Sigmoid colon (tissue), 7 donors: ENCODE results near the gene BAG1. TPM values are rescaled to one million over a fixed set of nuclear protein-coding genes. Genes with fewer than 3 reads are reported as not detected.

Experiments used
- DNase-seq: peaks from one replicate; pipeline ENCODE4 v3.0.0-alpha.2; 2019
- H3K27ac ChIP-seq, 4 donors: fragments of 200-600 bp; sonication (generic); one replicate each; pipeline ENCODE4 v1.5.1; 2016 to 2019; ENCODE audit warnings: mild to moderate bottlenecking in 1 of 4
- H3K27me3 ChIP-seq, 3 donors: fragments of 200-600 bp; sonication (generic); one replicate each; pipeline ENCODE4 v1.5.1; 2019; ENCODE audit warnings: mild to moderate bottlenecking in 1 of 3
- H3K36me3 ChIP-seq, 4 donors: fragments of 200-600 bp; sonication (generic); one replicate each; pipeline ENCODE4 v1.5.1; 2016 to 2019
- H3K4me1 ChIP-seq, 4 donors: fragments of 200-600 bp; sonication (generic); one replicate each; pipeline ENCODE4 v1.5.1; 2017 to 2019
- H3K4me3 ChIP-seq, 4 donors: fragments of 200-600 bp; sonication (generic); one replicate each; pipeline ENCODE4 v1.5.1; 2017 to 2019; ENCODE audit warnings: mild to moderate bottlenecking in 2 of 4, moderate library complexity in 1 of 4
- H3K9me3 ChIP-seq, 4 donors: fragments of 200-600 bp in 3 of 4; sonication (generic) in 3 of 4; one replicate each; pipeline versions ENCODE4 v1.5.1 to v1.6.1; 2013 to 2019
- EP300 ChIP-seq, 4 donors: sonication (generic); formaldehyde crosslinking; IDR thresholded peaks; one replicate each; pipeline ENCODE4 v1.6.1; 2017; ENCODE audit warnings: antibody characterized with exemption in 4 of 4
- POLR2A ChIP-seq, 2 donors: fragments of 450-650 bp; IDR thresholded peaks; one replicate each; pipeline ENCODE4 v1.6.1; 2016; ENCODE audit warnings: antibody characterized with exemption in 2 of 2, mild to moderate bottlenecking in 2 of 2, moderate library complexity in 2 of 2
- POLR2AphosphoS5 ChIP-seq, 4 donors: sonication (generic); formaldehyde crosslinking; IDR thresholded peaks; one replicate each; pipeline ENCODE4 v1.6.1; 2017; ENCODE audit warnings: antibody characterized with exemption in 4 of 4
- WGBS, 2 donors: extraction: QIAGEN DNeasy Blood & Tissue Kit; methylation state at CpG; one replicate each; pipeline ENCODE4 v1.1.7; 2013; 5-methylcytosine and 5-hydroxymethylcytosine counted together
- intact Hi-C: fragments of 100-400 bp; cut with DNase I; formaldehyde crosslinking; loops from one replicate; pipeline ENCODE4 v1.15.1; 2023
- polyA plus RNA-seq, 3 donors: library from polyadenylated mRNA; stranded (reverse); fragments of 200-250 nt; gene quantifications; one replicate each; pipeline ENCODE4 v1.2.3, GENCODE V29; 2013
- total RNA-seq, 4 donors: library from RNA; depleted of rRNA; stranded (reverse); fragments of >200 nt; gene quantifications; one replicate each; pipeline ENCODE4 v1.1.0, GENCODE V29; 2016
- TF ChIP-seq, protein P1 (sequence below), 4 experiments: fragments of 450-650 bp in 3 of 4; fragments of 200-600 bp in 1 of 4; IDR thresholded peaks; one replicate each; pipeline ENCODE4 v1.5.1; 2016 to 2019; ENCODE audit warnings: antibody characterized with exemption in 4 of 4, mild to moderate bottlenecking in 3 of 4, moderate library complexity in 2 of 4
- donor health status: healthy with polysubstance abuse.
- donor health status: Bipolar disorder and iron deficiency.
- donor health status: healthy.

The BAG1 gene
- total and polyA plus RNA-seq, 7 donors: 93.3 to 243 (median 160) TPM

DNA sequence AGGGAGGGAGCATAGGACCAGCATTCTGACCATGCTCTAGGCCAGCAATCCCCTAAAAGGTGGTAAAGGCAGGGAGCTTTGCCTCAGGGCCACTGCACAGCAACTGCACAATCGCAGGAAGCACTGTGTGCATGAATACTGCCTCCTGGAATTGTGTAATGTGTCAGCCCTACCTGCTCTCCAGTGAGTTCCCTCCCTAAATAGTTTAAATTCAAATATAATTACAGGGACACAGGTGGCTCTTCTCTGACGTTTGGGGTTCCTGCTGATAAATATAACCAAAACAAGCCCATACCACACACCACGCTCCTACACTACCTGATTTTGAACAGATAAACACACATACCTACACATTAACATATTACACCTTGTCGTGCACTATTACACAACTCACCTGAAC is 9.0 kb downstream of the BAG1 start:
- intact Hi-C loops: no loop called here
- WGBS, 2 donors: 87 to 90% methylated on average over 4 of the region's 4 CpGs
- peaks cover 29 to 90% (median 66%) of the 10 kb centered on the region in 4 donors for H3K36me3 ChIP-seq

DNA sequence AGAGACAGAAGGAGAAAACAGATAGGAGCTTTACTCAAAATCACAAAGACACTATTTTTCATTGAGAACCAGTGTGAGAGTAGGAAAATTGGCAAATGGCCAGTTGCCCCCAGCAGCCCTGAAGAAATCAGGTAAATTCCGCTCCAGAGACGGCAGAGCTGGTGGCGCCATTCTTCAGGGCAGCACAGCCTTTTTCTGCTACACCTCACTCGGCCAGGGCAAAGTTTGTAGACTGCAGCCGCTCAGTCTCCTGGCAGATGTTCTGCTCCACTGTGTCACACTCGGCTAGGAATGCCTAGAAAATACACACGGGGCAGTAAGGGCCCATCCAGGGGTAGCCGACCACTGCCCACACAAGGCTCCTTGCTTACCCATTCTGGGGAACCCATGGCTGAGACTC is 9.5 kb downstream of the BAG1 start:
- DNase-seq: no peak
- H3K36me3 ChIP-seq: peaks cover 29 to 85% (median 61%) of the 10 kb centered on the region in 4 donors

More for the DNA sequence above, 9.0 kb downstream of the BAG1 start:
- no peak for DNase-seq
- Histone ChIP-seq H3K27ac (no peak overlapping the region), H3K4me3 (no peak overlapping the region), H3K4me1 (no peaks in the 10 kb centered on the region), H3K9me3 (no peaks in the 10 kb centered on the region), H3K27me3 (no peaks in the 10 kb centered on the region)
- TF ChIP-seq EP300 (IDR thresholded peaks at IDR 0.05) (no peak), POLR2A (IDR thresholded peaks at IDR 0.05) (no peak), POLR2AphosphoS5 (IDR thresholded peaks at IDR 0.05) (no peak)
- TF ChIP-seq, protein P1, sequence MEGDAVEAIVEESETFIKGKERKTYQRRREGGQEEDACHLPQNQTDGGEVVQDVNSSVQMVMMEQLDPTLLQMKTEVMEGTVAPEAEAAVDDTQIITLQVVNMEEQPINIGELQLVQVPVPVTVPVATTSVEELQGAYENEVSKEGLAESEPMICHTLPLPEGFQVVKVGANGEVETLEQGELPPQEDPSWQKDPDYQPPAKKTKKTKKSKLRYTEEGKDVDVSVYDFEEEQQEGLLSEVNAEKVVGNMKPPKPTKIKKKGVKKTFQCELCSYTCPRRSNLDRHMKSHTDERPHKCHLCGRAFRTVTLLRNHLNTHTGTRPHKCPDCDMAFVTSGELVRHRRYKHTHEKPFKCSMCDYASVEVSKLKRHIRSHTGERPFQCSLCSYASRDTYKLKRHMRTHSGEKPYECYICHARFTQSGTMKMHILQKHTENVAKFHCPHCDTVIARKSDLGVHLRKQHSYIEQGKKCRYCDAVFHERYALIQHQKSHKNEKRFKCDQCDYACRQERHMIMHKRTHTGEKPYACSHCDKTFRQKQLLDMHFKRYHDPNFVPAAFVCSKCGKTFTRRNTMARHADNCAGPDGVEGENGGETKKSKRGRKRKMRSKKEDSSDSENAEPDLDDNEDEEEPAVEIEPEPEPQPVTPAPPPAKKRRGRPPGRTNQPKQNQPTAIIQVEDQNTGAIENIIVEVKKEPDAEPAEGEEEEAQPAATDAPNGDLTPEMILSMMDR (IDR thresholded peaks at IDR 0.05): no peak

DNA sequence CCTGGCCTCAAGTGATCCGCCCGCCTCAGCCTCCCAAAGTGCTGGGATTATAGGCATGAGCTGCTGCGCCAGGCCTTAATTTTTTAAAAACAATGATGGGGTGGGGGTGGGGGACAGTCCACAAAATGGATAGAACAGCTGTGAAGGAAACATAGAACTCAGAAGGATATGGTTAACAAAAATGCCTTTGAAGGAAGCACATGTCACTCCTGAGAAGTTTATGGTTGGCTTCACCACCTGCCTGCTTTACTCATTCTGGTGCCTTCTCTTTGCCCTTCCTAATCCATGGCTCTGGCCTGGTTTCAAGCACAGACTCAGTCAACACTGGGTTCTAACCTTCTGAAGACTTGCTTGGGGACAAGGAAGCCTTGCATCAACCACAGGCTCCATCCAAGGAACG is 10.3 kb downstream of the BAG1 start:
- Histone ChIP-seq H3K9me3 (no peaks in the 10 kb centered on the region), H3K4me1 (no peaks in the 10 kb centered on the region), H3K4me3 (no peak overlapping the region), H3K27me3 (no peaks in the 10 kb centered on the region), H3K27ac (no peak overlapping the region), H3K36me3 (peaks cover 29 to 79% (median 55%) of the 10 kb centered on the region in 4 donors)
- WGBS, 2 donors: 96 to 98% methylated on average over 4 of the region's 4 CpGs
- intact Hi-C loops: no loop called here
- no peak for DNase-seq
- no peak for TF ChIP-seq POLR2AphosphoS5 (IDR thresholded peaks at IDR 0.05)
- TF ChIP-seq, protein P1 (IDR thresholded peaks at IDR 0.05): no peak
- TF ChIP-seq EP300 (IDR thresholded peaks at IDR 0.05): no peak
- TF ChIP-seq POLR2A (IDR thresholded peaks at IDR 0.05): no peak

More for the DNA sequence above, 9.5 kb downstream of the BAG1 start:
- H3K27ac ChIP-seq: no peak overlapping the region
- intact Hi-C loops: no loop called here
- H3K4me1 ChIP-seq: no peaks in the 10 kb centered on the region
- no peaks in the 10 kb centered on the region for H3K27me3 ChIP-seq
- TF ChIP-seq EP300 (IDR thresholded peaks at IDR 0.05): no peak
- TF ChIP-seq, protein P1 (IDR thresholded peaks at IDR 0.05): no peak
- no peak for TF ChIP-seq POLR2AphosphoS5 (IDR thresholded peaks at IDR 0.05)
- TF ChIP-seq POLR2A (IDR thresholded peaks at IDR 0.05): no peak
- 94 to 96% methylated on average over 8 of the region's 8 CpGs for WGBS, 2 donors
- no peaks in the 10 kb centered on the region for H3K9me3 ChIP-seq
- no peak overlapping the region for H3K4me3 ChIP-seq

DNA sequence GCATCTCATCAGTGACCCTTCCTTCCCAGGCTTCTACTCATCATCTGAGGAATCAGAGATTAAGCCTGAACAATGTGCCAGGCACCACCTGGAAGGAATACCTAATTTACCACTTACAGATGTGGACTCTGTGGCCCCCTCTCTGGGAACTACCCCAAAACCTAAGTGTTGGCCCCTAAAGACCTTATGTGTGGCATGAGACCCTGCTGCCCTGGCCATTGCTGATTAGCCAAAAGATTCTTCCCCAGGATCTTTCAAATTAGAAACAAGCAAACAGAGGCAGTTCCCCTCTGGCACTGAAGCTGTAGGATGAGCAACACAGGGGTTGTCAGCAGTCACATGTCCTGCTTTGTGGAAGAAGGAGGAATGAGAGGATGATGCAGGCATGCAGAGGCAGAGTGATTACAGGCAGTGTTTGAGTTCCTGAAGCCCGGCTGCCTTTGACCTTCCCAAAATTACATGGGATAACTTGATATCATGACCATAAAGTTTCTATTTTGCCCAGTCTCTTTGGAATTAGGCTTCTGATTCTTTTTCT is 14.0 kb downstream of the BAG1 start:
- H3K9me3 ChIP-seq: no peaks in the 10 kb centered on the region
- TF ChIP-seq, protein P1 (IDR thresholded peaks at IDR 0.05): no peak
- TF ChIP-seq POLR2AphosphoS5 (IDR thresholded peaks at IDR 0.05): no peak
- TF ChIP-seq EP300 (IDR thresholded peaks at IDR 0.05): no peak
- no peak for TF ChIP-seq POLR2A (IDR thresholded peaks at IDR 0.05)
- intact Hi-C loops: no loop called here
- peak; percentile 38 for DNase-seq
- H3K27me3 ChIP-seq: no peaks in the 10 kb centered on the region
- WGBS, 2 donors: 65 to 76% methylated on average over 1 of the region's 1 CpG
- peaks cover 7 to 48% (median 24%) of the 10 kb centered on the region in 4 donors for H3K36me3 ChIP-seq
- no peak overlapping the region for H3K27ac ChIP-seq
- H3K4me1 ChIP-seq: no peaks in the 10 kb centered on the region
- no peak overlapping the region for H3K4me3 ChIP-seq

DNA sequence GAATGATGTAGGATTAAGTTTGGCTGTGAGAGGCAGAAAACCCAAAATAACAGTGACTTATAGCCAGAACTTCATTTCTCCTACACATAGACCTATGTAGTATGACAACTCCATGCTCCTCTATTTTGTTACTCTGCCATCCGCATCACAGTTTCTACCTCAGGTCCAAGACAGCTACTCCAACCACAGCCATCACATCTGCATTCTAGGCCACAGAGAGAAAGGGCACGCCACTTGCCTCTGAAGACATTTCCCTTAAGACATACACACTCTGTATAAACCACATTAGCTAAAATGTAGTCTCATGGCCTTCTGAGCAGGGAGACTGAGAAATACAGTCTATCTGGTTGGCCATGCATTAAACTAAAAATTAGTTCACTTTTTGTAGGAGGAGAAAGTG is 14.5 kb downstream of the BAG1 start:
- DNase-seq: no peak
- Histone ChIP-seq H3K4me1 (no peaks in the 10 kb centered on the region), H3K4me3 (no peak overlapping the region), H3K9me3 (no peaks in the 10 kb centered on the region), H3K27me3 (no peaks in the 10 kb centered on the region), H3K36me3 (peaks cover 2 to 42% (median 18%) of the 10 kb centered on the region in 4 donors), H3K27ac (no peak overlapping the region)
- TF ChIP-seq POLR2AphosphoS5 (IDR thresholded peaks at IDR 0.05) (no peak), EP300 (IDR thresholded peaks at IDR 0.05) (no peak), POLR2A (IDR thresholded peaks at IDR 0.05) (no peak)
- TF ChIP-seq, protein P1 (IDR thresholded peaks at IDR 0.05): no peak
- 91 to 98% methylated on average over 2 of the region's 2 CpGs for WGBS, 2 donors
- intact Hi-C loops: no loop called here
